K562 (cell line): ENCODE results near the gene C1orf21. TPM values are rescaled to one million over a fixed set of nuclear protein-coding genes. Genes with fewer than 3 reads are reported as not detected.

Experiments used
- ATAC-seq: fragments of 200-7000 bp; cut with Tn5 transposase; 3 replicates; pipeline ENCODE4 v1.9.1; 2020; ENCODE audit warnings: moderate library complexity
- BruUV-seq: library from RNA; stranded (reverse); fragments of 400-500 nt; replicated peaks from 2 replicates; lab custom pipeline; 2021; lab: Mats Ljungman, UMichigan
- CTCF ChIA-PET: fragments of 300-600 bp; formaldehyde crosslinking; extraction: SDS; loops from one replicate; lab custom pipeline; 2021; ENCODE audit warnings: low intra/inter-chr PET ratio; lab: Yijun Ruan, JAX
- POLR2A ChIA-PET: fragments of 300-600, 350-650 bp; sonication (Branson Sonifier 250); formaldehyde crosslinking; extraction: SDS; loops from one replicate; lab custom pipeline; 2021; ENCODE audit warnings: antibody characterized with exemption, inconsistent platforms; lab: Yijun Ruan, JAX
- DNase-seq, 4 experiments: peaks; one replicate each; pipeline versions ENCODE4 v3.0.0 to v3.0.0-alpha.2; 2011 to 2018; ENCODE audit warnings: low spot score in 3 of 4, mixed read lengths in 3 of 4; ENCODE audit errors: extremely low read depth in 1 of 4
- FAIRE-seq: peaks from 2 replicates; lab custom pipeline; 2011; peaks lifted over from hg19 to GRCh38; lab: Jason Lieb, UNC
- H2AFZ ChIP-seq: 2 replicates; pipeline ENCODE4 v1.6.0; 2011; ENCODE audit warnings: low read depth, low read length, control low read depth, inconsistent platforms
- H3K27ac ChIP-seq: fragments of 200-600 bp; 3 replicates; pipeline ENCODE4 v1.8.0; 2011; ENCODE audit warnings: low read depth, mild to moderate bottlenecking, control low read depth, inconsistent platforms, low read length, moderate library complexity, mixed read lengths; ENCODE audit errors: extremely low read depth
- H3K27me3 ChIP-seq, 2 experiments: fragments of 300-600 bp in 1 of 2; 2 replicates in 1 of 2; 3 replicates in 1 of 2; pipeline versions ENCODE4 v1.6.0 to v1.8.0; 2011; ENCODE audit warnings: inconsistent platforms in 2 of 2, low read length in 2 of 2, mild to moderate bottlenecking in 1 of 2, mixed read lengths in 1 of 2, moderate library complexity in 1 of 2; ENCODE audit not compliant: control insufficient read depth in 2 of 2, insufficient read depth in 2 of 2
- H3K36me3 ChIP-seq: fragments of 300-600 bp; 3 replicates; pipeline ENCODE4 v1.8.0; 2011; ENCODE audit warnings: mild to moderate bottlenecking, low read length, inconsistent platforms; ENCODE audit not compliant: control insufficient read depth, insufficient read depth
- H3K4me1 ChIP-seq, 2 experiments: fragments of 200-600 bp in 1 of 2; replicated peaks in 1 of 2; 2 replicates in 1 of 2; 3 replicates in 1 of 2; pipeline versions ENCODE4 v1.5.1 to v1.8.0; 2011; ENCODE audit warnings: inconsistent platforms in 2 of 2, low read length in 2 of 2, mild to moderate bottlenecking in 1 of 2, mixed read lengths in 1 of 2, moderate library complexity in 1 of 2; ENCODE audit not compliant: control insufficient read depth in 2 of 2, insufficient read depth in 2 of 2
- H3K4me2 ChIP-seq: 2 replicates; pipeline ENCODE4 v1.6.1; 2011; ENCODE audit warnings: low read length, control low read depth, inconsistent platforms, mixed read lengths; ENCODE audit not compliant: insufficient read depth
- H3K4me3 ChIP-seq: fragments of 200-600 bp; sonication (generic), shearing (Covaris generic); 2 replicates; pipeline ENCODE4 v1.5.1; 2016; ENCODE audit warnings: control low read depth, inconsistent platforms
- H3K79me2 ChIP-seq: fragments of 200-600 bp; 3 replicates; pipeline ENCODE4 v1.8.0; 2011; ENCODE audit warnings: low read length, inconsistent platforms; ENCODE audit not compliant: control insufficient read depth, insufficient read depth
- H3K9ac ChIP-seq, 2 experiments: 2 replicates each; pipeline versions ENCODE4 v1.6.0 to v1.6.1; 2011; ENCODE audit warnings: low read depth in 2 of 2, low read length in 2 of 2, control low read depth in 1 of 2, inconsistent platforms in 1 of 2, mild to moderate bottlenecking in 1 of 2, mixed read lengths in 1 of 2; ENCODE audit not compliant: insufficient read depth in 1 of 2
- H3K9me1 ChIP-seq: one replicate; pipeline ENCODE4 v1.6.0; 2011; ENCODE audit warnings: inconsistent platforms, mild to moderate bottlenecking, low read length, moderate library complexity; ENCODE audit not compliant: control insufficient read depth, insufficient read depth
- H3K9me3 ChIP-seq: replicated peaks from 2 replicates; pipeline ENCODE4 v1.5.1; 2011; ENCODE audit warnings: low read depth, low read length, inconsistent platforms; ENCODE audit not compliant: control insufficient read depth, insufficient read depth
- H4K20me1 ChIP-seq: replicated peaks from 2 replicates; pipeline ENCODE4 v1.6.1; 2011; ENCODE audit warnings: low read length, inconsistent platforms, mixed read lengths; ENCODE audit not compliant: control insufficient read depth, insufficient read depth
- ATF1 ChIP-seq, 2 experiments: fragments of 450-650 bp in 1 of 2; IDR thresholded peaks; 2 replicates each; pipeline ENCODE4 v1.6.1; 2016; ENCODE audit warnings: missing compliant biosample characterization in 1 of 2, missing genetic modification characterization in 1 of 2
- CEBPZ ChIP-seq: fragments of 150-350 bp; IDR thresholded peaks from 2 replicates; pipeline ENCODE4 v1.6.1; 2014; ENCODE audit warnings: low read depth, mild to moderate bottlenecking, low read length, borderline replicate concordance
- CHCHD3 ChIP-seq: fragments of 250-450 bp; sonication (Bioruptor Pico); IDR thresholded peaks from 2 replicates; pipeline ENCODE4 v2.1.2; 2022; ENCODE audit warnings: mild to moderate bottlenecking
- GABPB1 ChIP-seq: sonication (generic); formaldehyde crosslinking; IDR thresholded peaks from 2 replicates; pipeline ENCODE4 v1.8.0; 2022; ENCODE audit warnings: mild to moderate bottlenecking, missing genetic modification reagents
- GTF2A2 ChIP-seq: IDR thresholded peaks from 2 replicates; pipeline ENCODE4 v1.6.1; 2016; ENCODE audit warnings: mild to moderate bottlenecking, missing genetic modification characterization, missing compliant biosample characterization
- KLF16 ChIP-seq: IDR thresholded peaks from 2 replicates; pipeline ENCODE4 v1.6.1; 2016; ENCODE audit warnings: antibody characterized with exemption
- SMC3 ChIP-seq: conservative IDR thresholded peaks from 2 replicates; pipeline ENCODE4 v1.6.1; 2011; ENCODE audit warnings: low read depth, low read length, improper control_type of control experiment; ENCODE audit not compliant: insufficient read depth
- UBTF ChIP-seq, 2 experiments: IDR thresholded peaks; 2 replicates each; pipeline ENCODE4 v1.6.1; 2012; ENCODE audit warnings: improper control_type of control experiment in 2 of 2, low read depth in 2 of 2, low read length in 2 of 2, borderline replicate concordance in 1 of 2
- ZFX ChIP-seq: sonication (generic); formaldehyde crosslinking; IDR thresholded peaks from 2 replicates; pipeline ENCODE4 v1.8.0; 2022; ENCODE audit warnings: mild to moderate bottlenecking, missing genetic modification reagents, moderate library complexity
- ZNF124 ChIP-seq: sonication (generic); formaldehyde crosslinking; IDR thresholded peaks from 2 replicates; pipeline ENCODE4 v1.8.1; 2022; ENCODE audit warnings: missing genetic modification reagents
- ZNF217 ChIP-seq: sonication (generic); formaldehyde crosslinking; IDR thresholded peaks from 2 replicates; pipeline ENCODE4 v1.8.0; 2022; ENCODE audit warnings: mild to moderate bottlenecking, missing genetic modification reagents
- ZNF79 ChIP-seq: fragments of 250-450 bp; sonication (Bioruptor Pico); IDR thresholded peaks from 2 replicates; pipeline ENCODE4 v1.4.0; 2020; ENCODE audit warnings: low read depth, mild to moderate bottlenecking, moderate library complexity
- WGBS: fragments of 100-300 bp; shearing (Covaris generic); methylation state at CpG from one replicate; pipeline ENCODE4 v1.1.6; 2016; ENCODE audit warnings: low coverage, mixed read lengths; ENCODE audit not compliant: insufficient coverage; ENCODE audit errors: missing lambda C conversion rate; 5-methylcytosine and 5-hydroxymethylcytosine counted together
- in situ Hi-C: fragments of 300-500 bp; cut with MboI; formaldehyde crosslinking; loops from 4 replicates; pipeline ENCODE4 v1.15.0; 2018; ENCODE audit warnings: inconsistent platforms, mixed read lengths
- intact Hi-C: fragments of 100-400 bp; cut with micrococcal nuclease; formaldehyde crosslinking; loops from 2 replicates; pipeline ENCODE4 v1.14.2; 2022
- polyA plus RNA-seq, 8 experiments: library from polyadenylated mRNA; depleted of rRNA in 4 of 8; stranded (reverse) in 5 of 8; unstranded in 3 of 8; fragments of >200 nt; fragmentation: Nextera tagmentation in 2 of 8; fragmentation: Illumina TruSeq in 1 of 8; extraction: Ambion mirVana in 2 of 8; extraction: Trizol in 1 of 8; gene quantifications; 2 replicates each; pipeline versions ENCODE4 v1.2.1 to v1.2.3, GENCODE V29; 2011 to 2014; ENCODE audit warnings: inconsistent platforms in 1 of 8, missing spikeins in 1 of 8
- total RNA-seq, 7 experiments: library from RNA; depleted of rRNA in 6 of 7; stranded (reverse); fragments of >200 nt in 6 of 7; fragmentation: Illumina TruSeq in 2 of 7; extraction: Trizol in 2 of 7; gene quantifications; 2 replicates each; pipeline versions ENCODE4 v1.2.1 to v1.2.3, GENCODE V29; 2011 to 2021; ENCODE audit warnings: low replicate concordance in 1 of 7
- TF ChIP-seq, protein P1 (sequence below): sonication (generic); formaldehyde crosslinking; IDR thresholded peaks from 2 replicates; pipeline ENCODE4 v1.8.0; 2022; ENCODE audit warnings: missing genetic modification reagents, mild to moderate bottlenecking, borderline replicate concordance

Gene C1orf21
- total and polyA plus RNA-seq, 9 of the 15 experiments (the other 6 are each of a cell fraction or from before 2014, with no cell fraction given), result under 0.01 to 0.31 (median 0.07) TPM

DNA sequence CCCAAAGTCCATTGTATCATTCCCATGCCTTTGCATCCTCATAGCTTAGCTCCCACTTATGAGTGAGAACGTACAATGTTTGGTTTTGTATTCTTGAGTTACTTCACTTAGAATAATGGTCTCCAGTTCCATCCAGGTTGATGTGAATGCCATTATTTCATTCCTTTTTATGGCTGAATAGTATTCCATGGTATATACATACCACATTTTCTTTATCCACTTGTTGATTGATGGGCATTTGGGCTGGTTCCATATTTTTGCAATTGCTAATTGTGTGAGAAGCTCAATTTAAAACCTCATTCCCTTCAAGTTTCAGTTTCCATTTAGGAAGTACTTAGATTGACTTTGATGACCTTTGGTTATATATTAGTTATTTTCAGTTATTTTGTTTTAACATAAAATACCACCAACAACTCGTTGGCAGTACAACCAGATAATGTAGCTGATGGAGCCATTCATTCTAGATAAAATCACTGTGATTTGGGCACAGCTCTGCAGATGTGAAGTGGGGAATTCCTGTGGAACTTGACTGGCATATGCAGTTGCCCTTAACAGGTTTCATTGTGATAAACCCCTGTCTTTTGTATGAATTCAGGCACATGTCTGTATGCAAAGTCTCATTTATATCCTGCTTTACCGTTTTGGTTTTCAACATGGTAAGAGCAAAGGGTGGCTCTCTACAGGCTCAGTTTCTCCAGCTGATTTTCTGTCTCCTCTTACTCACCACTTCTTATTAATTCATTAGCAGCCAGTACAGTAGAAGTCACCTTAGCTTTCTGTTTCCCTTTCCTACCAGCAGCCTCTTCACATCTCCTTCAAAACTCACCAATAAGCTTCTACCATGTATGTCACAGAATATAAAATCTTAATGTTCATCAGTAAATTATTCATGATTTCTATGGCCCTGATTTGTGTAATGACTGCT is 170.9 kb downstream of the C1orf21 start:
- DNase-seq (no peak), ATAC-seq (no peak), FAIRE-seq (no peak)
- WGBS, result 3% methylated on average over 3 of the region's 3 CpGs
- no peaks in the 10 kb centered on the region for H3K79me2 ChIP-seq
- no peaks in the 10 kb centered on the region for H4K20me1 ChIP-seq
- CTCF ChIA-PET, result no interaction called here
- H3K9me3 ChIP-seq, result no peaks in the 10 kb centered on the region
- H3K36me3 ChIP-seq, result no peaks in the 10 kb centered on the region
- no peak overlapping the region for H3K4me3 ChIP-seq
- intact Hi-C loops (no loop called here), in situ Hi-C loops (no loop called here)
- POLR2A ChIA-PET, result no interaction called here
- no peaks in the 10 kb centered on the region for H3K4me1 ChIP-seq
- H3K27me3 ChIP-seq, result no peaks in the 10 kb centered on the region
- H3K4me2 ChIP-seq, result no peak overlapping the region
- no peak overlapping the region for H2AFZ ChIP-seq
- no TSS peak for BruUV-seq
- H3K27ac ChIP-seq, result no peak overlapping the region
- H3K9ac ChIP-seq, result no peak overlapping the region
- H3K9me1 ChIP-seq, result no peaks in the 10 kb centered on the region
- no peak for TF ChIP-seq ZFX (CRISPR knock-in tag)
- TF ChIP-seq GABPB1 (CRISPR knock-in tag), result no peak
- TF ChIP-seq ZNF217 (CRISPR knock-in tag), result no peak
- TF ChIP-seq CHCHD3 (CRISPR knock-in tag), result no peak
- no peak for TF ChIP-seq ZNF79
- TF ChIP-seq UBTF (IDR thresholded peaks at IDR 0.05; ENCODE audit: borderline replicate concordance in 1 of 2, low read depth in 2 of 2, low read length in 2 of 2), result no peak
- no peak for TF ChIP-seq KLF16
- TF ChIP-seq ZNF124 (CRISPR knock-in tag), result no peak
- TF ChIP-seq SMC3, result no peak
- no peak for TF ChIP-seq CEBPZ
- TF ChIP-seq, protein P1, sequence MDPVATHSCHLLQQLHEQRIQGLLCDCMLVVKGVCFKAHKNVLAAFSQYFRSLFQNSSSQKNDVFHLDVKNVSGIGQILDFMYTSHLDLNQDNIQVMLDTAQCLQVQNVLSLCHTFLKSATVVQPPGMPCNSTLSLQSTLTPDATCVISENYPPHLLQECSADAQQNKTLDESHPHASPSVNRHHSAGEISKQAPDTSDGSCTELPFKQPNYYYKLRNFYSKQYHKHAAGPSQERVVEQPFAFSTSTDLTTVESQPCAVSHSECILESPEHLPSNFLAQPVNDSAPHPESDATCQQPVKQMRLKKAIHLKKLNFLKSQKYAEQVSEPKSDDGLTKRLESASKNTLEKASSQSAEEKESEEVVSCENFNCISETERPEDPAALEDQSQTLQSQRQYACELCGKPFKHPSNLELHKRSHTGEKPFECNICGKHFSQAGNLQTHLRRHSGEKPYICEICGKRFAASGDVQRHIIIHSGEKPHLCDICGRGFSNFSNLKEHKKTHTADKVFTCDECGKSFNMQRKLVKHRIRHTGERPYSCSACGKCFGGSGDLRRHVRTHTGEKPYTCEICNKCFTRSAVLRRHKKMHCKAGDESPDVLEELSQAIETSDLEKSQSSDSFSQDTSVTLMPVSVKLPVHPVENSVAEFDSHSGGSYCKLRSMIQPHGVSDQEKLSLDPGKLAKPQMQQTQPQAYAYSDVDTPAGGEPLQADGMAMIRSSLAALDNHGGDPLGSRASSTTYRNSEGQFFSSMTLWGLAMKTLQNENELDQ (CRISPR knock-in tag), result no peak
- no peak for TF ChIP-seq GTF2A2
- TF ChIP-seq ATF1 (CRISPR knock-in tag; IDR thresholded peaks at IDR 0.05), result no peak
- no peak for TF ChIP-seq ATF1 (tag; IDR thresholded peaks at IDR 0.05)
